COR-L47 (cell line): Measurements from ENCODE around the gene SCN5A.
"Not testable (repeated sequence)": the region's sequence is repeated elsewhere in the genome, so short reads cannot be mapped to it uniquely, and the experiment has no call there.

Experiments used
- DNase-seq: peaks from one replicate; lab custom pipeline; 2025; lab: John Stamatoyannopoulos, UW

The SCN5A gene

GRCh38 chr3:38578081-38578475, 71.4 kb downstream of the SCN5A start:
- DNase-seq = no peak

DNA sequence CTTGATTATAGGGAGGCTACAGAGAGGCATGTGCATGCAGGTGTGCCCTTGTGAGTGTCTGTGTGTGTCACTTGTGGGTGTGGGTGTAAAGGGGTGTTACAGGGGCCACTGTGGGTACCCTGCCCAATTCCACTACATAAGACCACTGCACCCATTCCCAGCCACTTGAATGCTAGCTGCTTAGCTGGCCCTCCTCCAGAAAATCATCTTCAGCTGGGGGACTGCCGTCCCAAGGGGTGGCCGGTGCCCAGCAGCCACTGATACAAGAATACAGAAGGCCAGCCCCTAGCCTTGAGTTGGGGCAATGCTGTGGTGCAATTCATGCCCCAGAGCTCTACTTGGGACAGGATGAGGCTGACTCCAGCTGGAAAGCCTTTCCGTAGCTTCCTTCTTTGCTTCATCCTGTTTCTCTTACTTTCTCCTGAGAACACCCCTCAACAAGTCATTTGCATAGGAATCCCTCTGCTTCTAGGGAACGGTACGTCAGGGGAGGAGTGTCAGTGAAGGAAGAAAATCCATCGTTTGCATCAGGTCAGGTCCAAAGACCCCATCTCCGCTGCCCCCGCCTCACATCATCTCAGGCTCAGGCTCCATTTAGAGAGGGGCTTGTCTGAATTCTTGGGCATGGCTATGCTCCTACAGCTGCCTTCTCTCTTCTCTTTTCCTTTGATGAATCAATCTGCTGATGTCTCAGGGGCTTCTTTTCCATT, 72.0 kb downstream of the SCN5A start:
- no peak for DNase-seq

DNA sequence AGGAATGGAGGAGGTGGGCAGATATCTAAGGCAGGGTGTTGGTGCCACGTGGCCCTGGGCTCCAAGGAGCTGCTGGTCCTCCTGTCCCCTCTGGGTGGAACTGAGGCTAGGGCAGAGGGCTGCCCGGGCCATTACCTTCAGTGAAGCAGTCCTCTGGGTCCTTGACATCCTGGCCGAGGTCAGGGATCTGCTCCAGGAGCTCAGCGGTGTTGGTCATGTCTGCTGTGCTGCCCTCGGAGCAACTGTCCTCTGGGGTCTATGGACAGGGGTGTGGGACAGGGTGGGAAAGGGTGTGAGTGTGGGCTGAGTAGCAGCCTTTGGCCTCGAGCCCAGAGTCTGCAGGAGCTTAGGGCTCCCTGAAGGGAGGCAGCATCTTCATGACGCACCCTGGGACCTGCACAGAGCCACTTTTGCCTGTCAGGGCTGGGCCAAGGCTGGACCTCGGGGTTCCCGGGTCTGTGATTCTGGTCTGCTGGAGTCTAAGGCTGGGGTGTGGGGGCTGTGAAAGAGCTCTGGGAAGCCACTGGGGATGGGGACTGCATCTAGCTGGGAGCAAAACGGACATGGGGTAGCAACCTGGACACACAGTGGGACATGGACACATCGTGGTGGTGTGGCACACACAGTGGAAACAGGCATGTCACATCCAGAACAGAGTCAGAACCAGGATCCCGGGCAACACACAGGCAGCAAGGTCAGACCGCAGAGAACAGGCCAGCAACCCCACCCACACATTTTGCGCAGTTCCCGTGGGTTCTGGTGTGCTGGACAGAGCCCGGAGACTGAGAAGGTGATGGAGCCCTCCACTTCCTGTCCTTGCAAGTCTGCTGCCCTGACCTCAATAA, 72.7 kb downstream of the SCN5A start:
- no peak for DNase-seq

DNA sequence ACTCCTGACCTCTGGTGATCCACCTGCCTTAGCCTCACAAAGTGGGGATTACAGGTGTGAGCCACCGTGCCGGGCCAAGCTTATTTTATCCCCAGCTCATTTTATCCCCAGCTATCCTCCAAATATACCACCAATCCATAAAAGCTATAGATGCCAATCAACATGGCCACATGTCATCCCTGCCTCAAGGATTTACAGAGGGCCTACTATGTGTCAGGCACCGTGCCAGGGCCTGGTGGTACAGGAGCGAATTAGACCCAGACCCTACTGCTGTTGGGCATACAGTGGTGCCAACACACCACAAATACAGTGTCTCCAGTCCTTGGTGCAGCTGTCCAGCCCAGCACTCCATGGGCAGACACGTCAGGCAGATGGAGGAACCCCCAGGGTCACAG, 73.4 kb downstream of the SCN5A start:
- no peak for DNase-seq

GRCh38 chr3:38575279-38575843, 74.1 kb downstream of the SCN5A start:
- DNase-seq = no peak

- no peak for DNase-seq
Observed at GRCh38 chr3:38574411-38575278, 74.8 kb downstream of the SCN5A start.

DNA sequence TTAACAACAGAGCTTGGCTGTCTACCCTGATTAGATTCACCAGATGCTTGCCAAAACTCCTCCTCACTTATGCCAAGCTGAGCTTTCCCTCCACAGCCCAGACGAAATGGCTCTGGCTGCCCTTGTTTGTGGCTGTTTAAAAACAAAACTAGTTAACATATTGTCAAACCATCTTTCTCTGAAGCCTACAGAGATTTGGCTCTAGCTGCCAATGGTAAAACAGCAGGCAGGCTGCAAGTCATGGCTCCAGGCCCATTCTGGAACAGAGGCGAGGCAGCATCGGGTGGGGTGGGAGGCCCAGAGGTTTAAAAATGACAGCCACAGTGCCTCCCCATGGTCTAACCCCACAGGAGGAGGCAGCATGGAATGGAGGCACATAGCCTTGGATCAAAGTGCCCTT, 75.9 kb downstream of the SCN5A start:
- no peak for DNase-seq

DNA sequence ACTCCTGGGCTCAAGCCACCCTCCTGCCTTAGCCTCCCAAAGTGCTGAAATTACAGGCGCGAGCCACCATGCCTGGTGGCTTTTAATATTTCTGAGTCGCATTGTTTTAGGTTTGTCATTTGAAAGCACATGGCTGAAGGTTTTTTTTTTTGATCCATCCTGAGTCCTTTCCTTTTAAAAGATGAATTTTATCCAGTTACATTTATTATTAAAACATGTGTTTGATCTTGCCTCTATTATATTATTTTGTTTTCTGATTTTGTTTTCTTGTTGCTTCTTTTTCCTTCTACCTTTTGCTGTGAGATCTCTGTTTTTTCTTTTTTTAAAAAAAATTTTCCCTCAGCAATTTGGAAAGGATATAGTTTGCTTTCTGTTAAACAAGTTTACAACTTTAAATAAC, 76.4 kb downstream of the SCN5A start:
- no peak for DNase-seq

- no peak for DNase-seq
Observed at GRCh38 chr3:38567498-38567897, 82.0 kb downstream of the SCN5A start.

- DNase-seq = not testable (repeated sequence)
Observed at GRCh38 chr3:38566794-38567193, 82.7 kb downstream of the SCN5A start.

DNA sequence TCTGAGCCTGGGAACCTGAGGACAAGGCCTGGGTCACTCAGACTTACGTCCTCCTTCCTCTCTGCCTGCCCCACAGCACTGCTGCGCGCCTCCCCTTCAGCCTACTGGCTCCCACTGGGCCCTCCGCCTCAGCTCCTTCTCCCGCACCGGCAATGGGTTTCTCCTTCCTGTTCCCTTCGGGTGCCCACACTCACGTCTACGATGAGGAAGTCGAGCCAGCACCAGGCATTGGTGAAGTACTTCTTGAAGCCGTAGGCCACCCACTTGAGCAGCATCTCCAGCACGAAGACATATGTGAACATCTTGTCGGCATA, 83.3 kb downstream of the SCN5A start:
- DNase-seq = no peak

DNA sequence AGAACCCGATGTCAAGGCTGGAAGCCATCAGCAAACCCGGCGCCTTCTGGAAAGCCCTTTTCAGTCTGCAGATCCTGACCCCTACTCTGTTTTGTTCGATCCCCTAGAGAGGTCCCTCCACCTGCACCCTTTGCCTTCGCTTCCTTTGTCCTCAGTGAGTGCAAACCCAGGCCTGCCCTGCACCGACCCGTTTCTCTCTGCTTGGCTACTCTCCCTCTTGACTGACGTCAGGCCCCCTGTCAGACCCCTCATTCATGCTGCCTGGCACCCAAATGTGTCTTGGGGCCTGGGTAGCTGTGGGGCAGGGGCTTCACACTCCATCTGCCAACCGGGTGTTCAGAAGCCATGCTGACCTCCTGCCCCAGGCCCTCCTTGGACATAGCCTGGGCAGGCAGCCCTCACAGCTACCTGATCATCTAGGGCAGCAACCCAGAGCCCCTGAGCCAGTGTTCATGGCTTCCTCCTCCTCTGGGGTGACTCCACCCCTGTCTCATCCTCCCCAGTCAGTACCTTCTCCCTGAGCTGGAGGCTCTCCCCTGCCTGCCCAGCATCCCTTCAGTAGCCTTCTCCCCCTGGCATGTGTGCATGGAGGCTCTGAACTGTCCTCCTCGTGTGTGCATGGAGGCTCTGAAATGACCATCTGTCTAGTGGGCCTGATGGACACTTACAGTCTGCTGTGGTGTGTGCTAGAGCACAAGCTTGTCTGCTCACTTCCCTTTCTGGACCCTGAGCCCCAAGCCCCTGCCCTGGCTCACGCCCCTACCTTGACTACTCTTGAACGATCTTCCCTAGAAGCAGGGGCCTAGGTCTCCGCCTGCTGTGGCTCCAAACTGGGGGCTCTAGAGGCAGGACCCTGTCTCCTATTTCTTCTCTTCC, 83.9 kb downstream of the SCN5A start:
- no peak for DNase-seq

DNA sequence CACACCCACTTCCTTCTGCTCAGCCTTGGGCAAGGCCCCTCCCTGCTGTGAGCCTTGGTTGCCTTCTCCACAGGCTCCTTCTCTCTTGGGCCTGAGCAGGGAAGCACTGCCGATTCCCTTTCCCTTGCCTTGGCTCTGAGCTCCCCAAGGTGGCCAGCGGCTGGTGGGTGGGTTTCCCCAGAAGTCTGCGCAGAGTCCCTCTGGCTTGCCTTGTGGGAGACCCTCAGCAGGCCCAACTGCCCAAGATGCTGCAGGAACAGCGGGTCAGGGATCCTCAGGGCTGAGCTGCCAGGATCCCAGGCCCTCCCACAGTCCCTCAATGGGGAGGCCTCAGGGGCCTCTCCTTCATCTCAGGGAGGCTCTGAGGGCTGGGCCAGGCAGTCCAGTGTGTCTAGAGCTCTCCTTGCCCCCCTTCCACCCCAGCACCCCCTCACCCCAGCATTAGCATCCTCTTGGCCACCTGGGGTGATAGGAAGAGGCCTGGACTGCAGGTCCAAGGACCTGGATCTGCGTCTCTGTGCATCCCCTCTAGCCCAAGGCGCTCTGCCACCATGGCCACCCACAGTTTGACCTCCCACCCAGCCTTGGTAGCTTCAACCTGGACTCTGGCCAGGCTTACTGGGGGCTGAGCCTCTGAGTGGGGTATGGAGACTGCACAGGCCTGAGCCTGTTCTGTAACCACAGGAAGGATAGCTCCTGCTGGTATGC, 84.7 kb downstream of the SCN5A start:
- no peak for DNase-seq

GRCh38 chr3:38563886-38564270, 85.6 kb downstream of the SCN5A start:
- no peak for DNase-seq

- DNase-seq = no peak
Observed at GRCh38 chr3:38563070-38563885, 86.2 kb downstream of the SCN5A start.

DNA sequence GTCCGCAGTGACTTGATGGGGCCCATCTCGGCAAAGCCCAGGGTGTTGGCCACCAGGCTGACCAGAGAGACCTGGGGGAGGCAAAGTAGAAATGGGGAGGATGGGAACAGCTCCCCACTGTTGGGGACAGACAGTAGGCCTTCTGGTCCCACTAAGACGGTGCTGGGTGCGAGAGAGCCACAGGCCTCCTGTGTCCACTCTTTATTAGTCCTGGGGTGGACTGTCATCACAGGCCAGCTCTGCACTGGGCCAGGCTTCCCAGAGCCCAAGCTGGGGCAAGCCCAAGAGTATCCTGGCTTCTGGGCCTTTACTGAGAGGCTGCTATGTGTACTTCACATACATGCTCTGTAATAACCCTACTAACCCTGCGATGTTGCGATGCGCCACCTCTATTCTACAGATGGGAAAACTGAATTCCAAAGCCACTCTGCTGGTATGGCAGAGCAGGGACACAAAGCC, 87.0 kb downstream of the SCN5A start:
- DNase-seq = no peak

DNA sequence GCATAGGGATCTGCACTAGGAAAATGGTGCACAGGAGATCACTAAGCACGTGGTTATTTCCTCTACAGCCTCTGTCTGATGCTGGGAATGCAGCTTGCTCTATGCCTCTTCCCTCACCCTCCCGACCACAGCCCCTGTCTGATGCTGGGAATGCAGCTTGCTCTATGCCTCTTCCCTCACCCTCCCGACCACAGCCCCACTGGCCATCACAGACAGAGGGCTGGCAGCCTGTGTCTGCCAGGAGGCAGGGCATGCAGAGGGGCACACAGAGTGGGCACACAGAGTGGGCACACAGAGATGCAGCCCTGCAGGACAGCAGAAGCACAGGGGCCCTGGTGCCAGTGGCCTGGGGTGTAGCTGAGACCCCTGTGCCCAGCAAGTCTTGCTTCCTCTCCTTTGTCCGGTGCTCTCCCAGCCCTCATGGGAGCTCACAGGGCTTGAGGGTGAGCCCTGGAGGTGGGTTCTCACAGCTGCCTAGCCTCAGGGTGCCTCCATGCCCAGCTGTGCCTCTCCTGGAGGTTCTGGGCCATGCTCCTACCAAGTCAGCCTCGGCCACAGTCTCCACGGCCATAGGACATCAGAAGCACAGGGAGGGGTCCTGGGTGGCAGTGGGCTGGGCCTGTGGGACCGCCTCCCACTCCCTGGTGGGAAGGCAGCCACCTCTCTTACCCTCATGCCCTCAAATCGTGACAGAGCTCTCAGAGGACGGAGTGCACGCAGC, 87.6 kb downstream of the SCN5A start:
- no peak for DNase-seq

DNA sequence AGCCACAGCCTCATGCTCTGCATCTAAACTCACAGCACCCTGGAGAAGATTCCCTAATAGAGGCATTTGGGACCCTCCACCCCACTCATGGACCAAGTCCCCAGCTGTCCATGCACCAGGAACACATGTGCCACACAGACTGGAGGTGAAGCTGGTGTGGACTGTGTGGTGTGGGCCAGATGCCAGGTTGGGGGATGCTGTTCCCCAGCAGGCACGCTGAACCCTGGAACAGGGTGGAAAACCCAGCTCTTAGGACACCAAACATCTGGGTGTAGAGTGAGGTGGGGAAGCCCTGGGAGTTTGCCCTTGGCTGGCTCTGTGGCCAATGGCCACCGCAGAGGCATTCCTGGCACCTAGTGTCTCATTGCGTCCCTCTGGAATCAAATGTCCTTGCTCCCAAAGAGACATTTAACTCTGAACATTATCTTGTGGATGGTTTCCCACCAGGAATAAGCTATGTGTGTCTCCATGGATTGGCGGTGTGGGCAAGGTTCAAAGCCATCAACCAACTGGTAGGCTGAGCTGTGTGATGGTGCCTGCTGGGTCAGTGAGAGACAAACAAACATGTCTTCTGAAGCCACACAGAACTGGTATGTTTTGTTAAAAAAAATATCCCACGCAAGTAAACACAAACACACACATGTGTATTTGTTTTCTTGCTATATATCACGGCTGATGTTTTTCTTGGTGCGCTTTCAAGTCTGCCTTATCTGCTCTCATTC, 88.3 kb downstream of the SCN5A start:
- DNase-seq = no peak
